IPS-18a (cell line): ENCODE data around the gene MESD.

Source experiments
- H3K27ac ChIP-seq: one replicate; pipeline ENCODE4 v1.5.1; 2013; ENCODE audit warnings: low read length
- H3K27me3 ChIP-seq: one replicate; pipeline ENCODE4 v1.6.1; 2013; ENCODE audit warnings: mild to moderate bottlenecking, low read length; ENCODE audit not compliant: control insufficient read depth, insufficient read depth
- H3K36me3 ChIP-seq: one replicate; pipeline ENCODE4 v1.6.1; 2013; ENCODE audit warnings: low read depth, low read length; ENCODE audit not compliant: control insufficient read depth
- H3K4me1 ChIP-seq: one replicate; pipeline ENCODE4 v1.6.1; 2013; ENCODE audit warnings: low read depth, low read length; ENCODE audit not compliant: control insufficient read depth
- H3K4me3 ChIP-seq: one replicate; pipeline ENCODE4 v1.5.1; 2013; ENCODE audit warnings: low read length
- H3K9ac ChIP-seq: one replicate; pipeline ENCODE4 v1.6.1; 2013; ENCODE audit warnings: mild to moderate bottlenecking, low read length, moderate library complexity
- H3K9me3 ChIP-seq: one replicate; pipeline ENCODE4 v1.6.1; 2013; ENCODE audit warnings: low read depth, low read length; ENCODE audit not compliant: control insufficient read depth

Gene MESD

DNA sequence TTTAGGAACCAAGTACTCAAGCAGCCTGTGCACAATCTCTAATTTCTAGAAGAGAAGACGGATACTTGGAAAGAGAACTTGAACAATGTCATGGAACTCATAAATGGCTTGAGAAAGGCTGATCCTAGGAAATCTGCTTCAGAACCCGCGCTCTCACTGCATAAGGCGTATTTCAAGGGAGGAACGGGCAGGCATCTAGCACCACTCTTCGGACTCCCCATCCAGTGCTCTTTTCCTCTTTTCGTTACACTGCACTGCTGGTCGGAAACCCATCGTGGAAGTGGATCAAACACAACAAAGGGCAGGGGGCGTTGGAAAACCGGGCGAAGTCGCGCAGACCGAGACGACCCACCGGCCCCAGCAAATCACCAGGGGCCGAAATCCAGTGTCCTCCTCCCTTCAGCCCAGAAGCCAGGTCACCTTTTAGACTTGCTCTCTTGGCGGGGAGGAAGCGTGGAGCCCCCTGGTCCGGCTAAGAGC, 10.6 kb upstream of the MESD start:
- peak overlapping the region; percentile 74 for H3K27ac ChIP-seq
- peaks cover 18% of the 10 kb centered on the region for H3K27me3 ChIP-seq
- H3K36me3 ChIP-seq = no peaks in the 10 kb centered on the region
- no peaks in the 10 kb centered on the region for H3K9me3 ChIP-seq
- H3K4me1 ChIP-seq = peaks cover 10% of the 10 kb centered on the region
- peak overlapping the region; percentile 88 for H3K4me3 ChIP-seq
- H3K9ac ChIP-seq = peak overlapping the region; percentile 88

DNA sequence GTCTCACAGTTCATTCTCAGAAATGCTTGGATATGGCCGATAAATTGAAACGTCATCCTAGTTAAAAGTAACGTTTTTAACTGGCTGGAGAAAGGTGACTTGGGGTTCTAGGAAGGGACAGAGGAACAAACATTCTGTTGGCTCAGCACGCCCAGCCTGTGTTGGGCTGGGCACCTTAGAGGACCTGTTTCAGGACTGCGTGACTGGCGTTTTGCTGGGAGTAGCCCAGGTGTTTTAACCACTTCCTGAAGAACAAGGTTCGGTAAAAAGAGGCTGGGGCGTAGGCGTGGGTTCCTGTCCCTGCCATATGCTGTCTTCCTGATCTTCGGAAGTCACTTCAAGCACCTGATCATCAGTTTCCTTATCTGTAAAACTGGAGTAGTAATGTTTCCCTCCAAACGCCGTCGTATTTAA, 10.0 kb upstream of the MESD start:
- Histone ChIP-seq H3K4me1 (peaks cover 10% of the 10 kb centered on the region), H3K4me3 (peak overlapping the region; percentile 88), H3K36me3 (no peaks in the 10 kb centered on the region), H3K9me3 (no peaks in the 10 kb centered on the region), H3K9ac (no peak overlapping the region), H3K27me3 (peaks cover 18% of the 10 kb centered on the region), H3K27ac (no peak overlapping the region)

DNA sequence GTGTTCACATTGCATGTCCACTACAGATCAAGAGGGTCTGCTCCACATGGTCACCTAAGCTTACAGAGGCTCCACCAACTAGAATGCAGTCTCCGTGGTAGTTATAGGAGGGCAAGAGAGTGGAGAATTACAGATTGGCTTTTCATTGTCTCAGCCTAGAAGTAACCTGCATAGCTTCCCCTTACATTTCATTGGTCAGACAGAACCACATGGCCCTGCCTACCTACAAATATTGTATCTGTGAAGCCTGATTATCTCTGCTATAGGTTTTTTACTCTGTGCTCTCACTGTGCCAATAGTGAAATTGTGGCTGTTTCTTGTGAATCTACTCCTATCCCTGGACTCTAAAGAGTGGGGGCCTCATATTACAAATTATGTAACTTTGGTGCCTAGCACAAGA, 8.6 kb upstream of the MESD start:
- Histone ChIP-seq H3K4me3 (no peak overlapping the region), H3K27me3 (peaks cover 18% of the 10 kb centered on the region), H3K36me3 (no peaks in the 10 kb centered on the region), H3K27ac (no peak overlapping the region), H3K9ac (no peak overlapping the region), H3K9me3 (no peaks in the 10 kb centered on the region), H3K4me1 (peaks cover 10% of the 10 kb centered on the region)

DNA sequence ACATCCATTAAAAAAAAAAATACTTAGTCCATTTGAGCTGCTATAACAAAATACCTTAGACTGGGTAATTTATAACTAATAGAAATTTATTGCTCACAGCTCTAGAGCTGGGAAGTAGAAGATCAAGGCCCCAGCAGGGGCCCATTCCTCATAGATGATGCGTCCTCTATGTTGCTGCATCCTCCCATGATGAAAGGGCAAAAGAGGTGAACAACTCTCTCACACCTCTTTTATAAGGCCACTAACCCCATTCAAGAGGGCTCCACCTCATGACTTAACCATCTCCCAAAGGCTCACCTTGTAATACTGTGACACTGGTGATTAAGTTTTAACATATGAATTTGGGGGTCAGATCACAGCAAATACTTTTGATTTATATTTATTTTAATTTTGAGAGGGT, 8.1 kb upstream of the MESD start:
- H3K4me1 ChIP-seq = peaks cover 10% of the 10 kb centered on the region
- no peaks in the 10 kb centered on the region for H3K9me3 ChIP-seq
- no peak overlapping the region for H3K27ac ChIP-seq

DNA sequence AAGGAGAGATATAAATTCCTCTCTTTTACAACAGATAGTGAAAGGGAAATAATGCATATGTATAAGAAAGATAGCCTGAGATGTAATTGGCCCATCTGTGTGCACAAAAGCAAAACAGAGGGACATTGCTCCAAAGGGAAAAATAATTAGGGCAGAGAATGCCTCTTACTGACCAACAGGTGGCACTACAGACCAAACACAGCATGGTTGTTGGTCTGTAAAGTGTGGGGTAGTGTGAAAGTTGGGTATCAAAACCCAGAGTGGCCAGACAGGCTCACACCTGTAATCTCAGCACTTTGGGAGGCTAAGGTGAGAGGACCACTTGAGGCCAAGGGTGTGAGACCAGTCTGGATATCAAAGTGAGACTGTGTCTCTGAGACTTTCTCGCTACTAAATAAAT, 6.6 kb upstream of the MESD start:
- Histone ChIP-seq H3K4me3 (no peak overlapping the region), H3K27me3 (peaks cover 10% of the 10 kb centered on the region), H3K36me3 (no peaks in the 10 kb centered on the region), H3K4me1 (peaks cover 7% of the 10 kb centered on the region), H3K9ac (no peak overlapping the region), H3K27ac (no peak overlapping the region), H3K9me3 (no peaks in the 10 kb centered on the region)

More for the DNA sequence above, 8.1 kb upstream of the MESD start:
- no peak overlapping the region for H3K9ac ChIP-seq
- H3K4me3 ChIP-seq = no peak overlapping the region
- H3K36me3 ChIP-seq = no peaks in the 10 kb centered on the region
- peaks cover 14% of the 10 kb centered on the region for H3K27me3 ChIP-seq

DNA sequence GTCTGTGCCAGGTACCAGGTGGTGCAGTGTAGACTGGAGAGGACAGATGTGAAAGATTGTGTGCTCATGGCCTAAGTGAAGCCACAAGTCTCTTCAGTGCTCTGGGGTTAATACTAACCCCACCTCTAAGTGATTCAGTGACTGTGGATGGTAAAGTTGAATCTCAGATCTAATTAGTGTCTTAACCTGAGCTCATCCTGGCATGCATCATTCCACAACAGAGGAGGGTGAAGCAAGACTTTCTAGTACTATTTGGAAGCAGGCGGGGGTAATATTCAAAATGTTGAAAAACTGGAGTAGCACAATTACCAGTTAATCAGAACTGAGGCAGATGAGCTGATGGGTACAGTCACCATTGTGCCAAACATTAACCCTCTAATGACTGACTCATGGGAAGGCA, 2.8 kb upstream of the MESD start:
- H3K9ac ChIP-seq = no peak overlapping the region
- peaks cover 3% of the 10 kb centered on the region for H3K4me1 ChIP-seq
- no peaks in the 10 kb centered on the region for H3K9me3 ChIP-seq
- H3K27ac ChIP-seq = no peak overlapping the region
- no peaks in the 10 kb centered on the region for H3K36me3 ChIP-seq
- no peak overlapping the region for H3K4me3 ChIP-seq
- no peaks in the 10 kb centered on the region for H3K27me3 ChIP-seq

DNA sequence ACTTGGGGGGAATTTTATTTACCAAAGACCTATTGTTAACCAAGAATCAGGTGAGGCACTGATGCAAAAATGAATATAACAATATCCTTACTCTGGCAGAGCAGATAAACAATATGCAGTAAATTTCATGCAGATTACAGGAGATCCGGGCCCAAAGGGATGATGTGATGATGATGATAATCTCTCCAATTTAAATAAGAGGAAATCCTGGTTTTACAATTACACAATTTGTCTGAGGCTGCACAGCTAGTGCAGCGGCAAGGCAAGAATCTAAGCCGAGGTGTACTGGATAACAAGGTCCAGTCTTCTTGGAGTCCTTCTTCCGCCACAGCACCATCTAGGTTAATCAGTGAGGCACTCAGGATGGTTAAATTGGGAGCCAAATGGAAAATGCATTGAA, 2.4 kb upstream of the MESD start:
- H3K4me3 ChIP-seq = no peak overlapping the region
- H3K36me3 ChIP-seq = no peaks in the 10 kb centered on the region
- no peak overlapping the region for H3K27ac ChIP-seq
- H3K9me3 ChIP-seq = no peaks in the 10 kb centered on the region
- no peaks in the 10 kb centered on the region for H3K27me3 ChIP-seq
- H3K9ac ChIP-seq = no peak overlapping the region
- peaks cover 3% of the 10 kb centered on the region for H3K4me1 ChIP-seq

DNA sequence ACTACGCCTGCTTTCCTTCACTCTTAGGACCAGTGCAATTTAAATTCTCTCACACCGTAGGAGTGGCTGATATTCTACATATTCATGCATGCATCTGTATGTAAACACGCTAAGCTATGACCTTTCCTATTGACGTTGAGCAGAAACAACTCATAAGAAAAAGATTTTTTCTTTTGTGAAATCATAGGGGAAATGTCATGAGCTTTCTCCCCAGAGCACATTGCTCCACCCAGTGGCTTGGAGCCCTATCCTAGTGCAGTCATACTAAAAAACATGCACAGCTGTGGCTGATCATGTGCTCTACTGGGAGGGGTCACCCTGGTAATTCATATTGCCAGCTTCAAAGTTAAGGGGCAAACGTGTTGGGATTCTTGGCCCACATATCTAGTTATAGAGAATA, 1.8 kb upstream of the MESD start:
- H3K27ac ChIP-seq = no peak overlapping the region
- H3K4me1 ChIP-seq = peaks cover 3% of the 10 kb centered on the region
- H3K9ac ChIP-seq = no peak overlapping the region
- H3K27me3 ChIP-seq = no peaks in the 10 kb centered on the region
- no peaks in the 10 kb centered on the region for H3K9me3 ChIP-seq
- H3K36me3 ChIP-seq = no peaks in the 10 kb centered on the region
- no peak overlapping the region for H3K4me3 ChIP-seq

DNA sequence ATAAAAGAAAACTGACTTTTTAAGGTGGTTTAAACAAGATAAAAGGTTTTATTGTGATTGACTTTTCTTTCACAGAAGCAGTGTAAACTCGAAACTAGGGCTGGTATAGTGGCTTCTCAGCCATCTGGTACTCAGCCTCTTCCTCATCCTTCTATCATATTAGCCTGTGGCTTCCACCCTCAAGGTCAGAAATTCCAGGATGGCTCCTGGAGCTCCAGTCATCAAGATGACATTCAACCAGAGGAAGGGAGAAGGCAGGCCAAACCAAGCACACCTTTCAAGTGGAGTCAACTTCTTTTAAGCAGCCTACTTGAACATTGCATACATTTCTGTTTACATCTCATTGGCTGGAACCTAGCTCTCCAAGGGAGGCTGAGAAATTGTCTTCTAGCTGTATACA, 1.3 kb upstream of the MESD start:
- no peaks in the 10 kb centered on the region for H3K27me3 ChIP-seq
- H3K27ac ChIP-seq = no peak overlapping the region
- no peak overlapping the region for H3K9ac ChIP-seq
- no peaks in the 10 kb centered on the region for H3K36me3 ChIP-seq
- no peaks in the 10 kb centered on the region for H3K9me3 ChIP-seq
- peaks cover 3% of the 10 kb centered on the region for H3K4me1 ChIP-seq
- no peak overlapping the region for H3K4me3 ChIP-seq

DNA sequence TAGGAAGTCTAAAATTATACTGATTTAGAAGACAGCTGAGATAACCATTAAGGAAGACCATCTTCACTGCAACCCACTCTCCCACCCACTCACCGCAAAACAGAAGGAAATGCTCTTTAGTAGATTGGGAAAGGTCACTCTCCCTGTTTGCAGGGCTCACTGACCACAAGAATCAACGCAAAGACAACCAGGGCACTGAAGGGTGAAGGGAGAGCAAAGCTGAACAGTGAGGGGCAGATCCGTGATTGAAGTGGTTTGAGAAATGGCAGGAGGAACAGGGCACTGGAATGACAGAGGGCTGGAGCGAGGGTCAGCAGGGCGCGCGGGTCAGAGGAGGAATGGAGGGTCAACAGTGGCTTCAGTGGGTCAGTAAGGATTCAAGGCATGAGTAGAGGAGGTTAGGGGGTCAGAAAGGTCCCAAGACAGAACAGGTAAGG, 520 bp downstream of the MESD start:
- no peaks in the 10 kb centered on the region for H3K27me3 ChIP-seq

DNA sequence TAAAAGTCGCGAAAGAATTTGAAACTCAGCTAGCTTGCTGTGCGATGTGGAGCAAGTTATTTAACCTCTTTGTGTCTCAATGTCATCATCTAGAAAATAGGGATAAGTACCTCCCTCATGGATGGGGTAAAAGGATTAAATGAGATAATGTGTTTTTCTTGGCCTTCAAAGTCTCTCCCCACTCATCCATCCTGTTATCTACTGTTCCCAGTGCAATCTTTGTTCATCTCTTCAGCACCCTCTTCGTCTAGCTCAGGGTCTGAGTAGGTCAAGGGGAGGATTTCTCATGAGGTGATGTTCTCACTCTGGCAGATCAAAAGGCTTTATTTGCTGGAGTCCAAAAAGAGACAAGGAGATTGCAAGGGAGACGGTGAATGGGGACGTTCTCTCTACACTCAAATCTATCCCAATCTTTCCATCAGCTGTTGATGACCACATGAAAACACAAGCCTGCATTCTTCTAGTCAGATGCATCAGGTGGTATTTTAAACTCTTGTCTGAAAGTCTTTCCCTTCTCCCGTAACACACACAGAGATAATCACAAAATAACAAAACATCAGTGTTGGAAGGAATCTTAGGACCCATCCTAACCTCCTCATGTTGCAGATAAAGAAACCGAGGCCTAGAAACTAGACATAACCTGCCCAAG, 1.3 kb downstream of the MESD start:
- H3K36me3 ChIP-seq = no peaks in the 10 kb centered on the region
- H3K4me3 ChIP-seq = peak overlapping the region; percentile 94
- H3K4me1 ChIP-seq = peaks cover 3% of the 10 kb centered on the region
- H3K27me3 ChIP-seq = no peaks in the 10 kb centered on the region
- H3K9me3 ChIP-seq = no peaks in the 10 kb centered on the region
- H3K9ac ChIP-seq = peak overlapping the region; percentile 87
- no peak overlapping the region for H3K27ac ChIP-seq

More for the DNA sequence above, 520 bp downstream of the MESD start:
- Histone ChIP-seq H3K9ac (peak overlapping the region; percentile 87), H3K27ac (peak overlapping the region; percentile 54), H3K9me3 (no peaks in the 10 kb centered on the region), H3K4me1 (peaks cover 3% of the 10 kb centered on the region), H3K36me3 (no peaks in the 10 kb centered on the region), H3K4me3 (peak overlapping the region; percentile 94)

DNA sequence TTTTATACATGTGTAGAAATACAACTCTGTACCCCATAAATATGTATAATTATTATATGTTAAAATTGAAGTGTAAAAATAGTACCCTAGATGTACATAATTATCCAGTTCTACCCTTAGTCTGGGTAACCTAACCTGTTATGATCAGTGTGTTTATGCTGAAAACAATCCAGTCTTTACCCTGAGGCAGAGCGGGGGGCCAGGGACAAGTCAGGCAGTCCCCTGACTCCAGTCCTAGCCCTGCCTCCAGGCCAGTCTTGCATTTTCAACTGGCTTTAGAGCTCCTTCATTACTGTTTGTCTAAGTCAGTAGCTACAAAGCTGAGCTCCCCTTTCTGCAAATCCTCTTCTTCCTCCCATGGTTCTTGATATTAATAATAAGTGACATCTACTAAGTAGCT, 3.1 kb downstream of the MESD start:
- H3K27me3 ChIP-seq = no peaks in the 10 kb centered on the region
- H3K4me3 ChIP-seq = no peak overlapping the region
- no peaks in the 10 kb centered on the region for H3K9me3 ChIP-seq
- no peak overlapping the region for H3K9ac ChIP-seq
- H3K4me1 ChIP-seq = peaks cover 3% of the 10 kb centered on the region
- no peaks in the 10 kb centered on the region for H3K36me3 ChIP-seq
- no peak overlapping the region for H3K27ac ChIP-seq
